Tibial nerve (tissue), 4 donors: ENCODE measurements around the gene PLXNB2. TPM values are rescaled to one million over a fixed set of nuclear protein-coding genes. Genes with fewer than 3 reads are reported as not detected.

Experiments used
- DNase-seq, 2 donors: peaks; one replicate each; pipeline ENCODE4 v3.0.0-alpha.2; 2019; ENCODE audit warnings: low spot score in 2 of 2
- H3K27ac ChIP-seq, 4 donors: fragments of 200-600 bp; sonication (generic) in 3 of 4; one replicate each; pipeline ENCODE4 v1.5.1; 2017 to 2019; ENCODE audit warnings: mild to moderate bottlenecking in 1 of 4
- H3K27me3 ChIP-seq, 2 donors: fragments of 200-600 bp; sonication (generic) in 1 of 2; one replicate each; pipeline versions ENCODE4 v1.5.1 to v1.6.0; 2017 to 2019
- H3K36me3 ChIP-seq, 3 donors: fragments of 200-600 bp; sonication (generic); one replicate each; pipeline ENCODE4 v1.5.1; 2018 to 2019
- H3K4me1 ChIP-seq, 4 donors: fragments of 200-600 bp; sonication (generic) in 3 of 4; one replicate each; pipeline ENCODE4 v1.5.1; 2017 to 2019
- H3K4me3 ChIP-seq, 4 donors: fragments of 200-600 bp; sonication (generic) in 3 of 4; one replicate each; pipeline ENCODE4 v1.5.1; 2017 to 2019; ENCODE audit warnings: mild to moderate bottlenecking in 1 of 4, moderate library complexity in 1 of 4
- H3K9me3 ChIP-seq, 4 donors: fragments of 200-600 bp; sonication (generic) in 3 of 4; one replicate each; pipeline ENCODE4 v1.5.1; 2017 to 2019
- EP300 ChIP-seq, 2 donors: sonication (generic); formaldehyde crosslinking; IDR thresholded peaks; one replicate each; pipeline ENCODE4 v1.6.1; 2017; ENCODE audit warnings: antibody characterized with exemption in 2 of 2, mild to moderate bottlenecking in 1 of 2
- POLR2A ChIP-seq, 2 donors: fragments of 450-650 bp; IDR thresholded peaks; one replicate each; pipeline ENCODE4 v1.6.1; 2017; ENCODE audit warnings: antibody characterized with exemption in 2 of 2, mild to moderate bottlenecking in 2 of 2, moderate library complexity in 2 of 2
- WGBS, 2 donors: methylation state at CpG; one replicate each; pipeline ENCODE4 v1.1.5; 2018; 5-methylcytosine and 5-hydroxymethylcytosine counted together
- total RNA-seq, 4 donors: library from RNA; depleted of rRNA; stranded (reverse); fragments of >200 nt; gene quantifications; one replicate each; pipeline ENCODE4 v1.1.0, GENCODE V29; 2016
- TF ChIP-seq, protein P1 (sequence below), 5 experiments: fragments of 200-600 bp in 3 of 5; fragments of 450-650 bp in 2 of 5; sonication (generic) in 3 of 5; IDR thresholded peaks; one replicate each; pipeline ENCODE4 v1.5.1; 2016 to 2019; ENCODE audit warnings: antibody characterized with exemption in 5 of 5, mild to moderate bottlenecking in 3 of 5, moderate library complexity in 2 of 5

The PLXNB2 gene
- total RNA-seq, 4 donors from 2014 or later: 135 to 193 (median 165) TPM

DNA sequence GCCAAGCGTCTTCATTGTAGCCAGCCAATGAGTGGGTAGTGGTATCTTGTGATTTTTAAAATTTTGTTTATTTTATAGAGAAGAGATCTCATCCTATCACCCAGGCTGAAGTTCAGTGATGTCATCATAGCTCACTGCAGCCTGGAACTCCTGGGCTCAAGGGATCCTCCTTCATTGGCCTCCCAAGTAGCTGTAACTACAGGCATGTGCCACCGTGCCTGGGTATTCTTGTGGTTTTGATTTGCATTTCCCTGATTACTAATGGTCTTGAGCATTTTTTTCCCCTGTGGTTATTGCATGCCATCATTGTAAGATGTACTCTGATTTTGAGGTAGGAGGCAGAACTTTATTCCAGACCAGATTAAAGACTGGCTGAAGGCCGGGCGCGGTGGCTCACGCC, 21.8 kb upstream of the PLXNB2 start:
- TF ChIP-seq, protein P1, sequence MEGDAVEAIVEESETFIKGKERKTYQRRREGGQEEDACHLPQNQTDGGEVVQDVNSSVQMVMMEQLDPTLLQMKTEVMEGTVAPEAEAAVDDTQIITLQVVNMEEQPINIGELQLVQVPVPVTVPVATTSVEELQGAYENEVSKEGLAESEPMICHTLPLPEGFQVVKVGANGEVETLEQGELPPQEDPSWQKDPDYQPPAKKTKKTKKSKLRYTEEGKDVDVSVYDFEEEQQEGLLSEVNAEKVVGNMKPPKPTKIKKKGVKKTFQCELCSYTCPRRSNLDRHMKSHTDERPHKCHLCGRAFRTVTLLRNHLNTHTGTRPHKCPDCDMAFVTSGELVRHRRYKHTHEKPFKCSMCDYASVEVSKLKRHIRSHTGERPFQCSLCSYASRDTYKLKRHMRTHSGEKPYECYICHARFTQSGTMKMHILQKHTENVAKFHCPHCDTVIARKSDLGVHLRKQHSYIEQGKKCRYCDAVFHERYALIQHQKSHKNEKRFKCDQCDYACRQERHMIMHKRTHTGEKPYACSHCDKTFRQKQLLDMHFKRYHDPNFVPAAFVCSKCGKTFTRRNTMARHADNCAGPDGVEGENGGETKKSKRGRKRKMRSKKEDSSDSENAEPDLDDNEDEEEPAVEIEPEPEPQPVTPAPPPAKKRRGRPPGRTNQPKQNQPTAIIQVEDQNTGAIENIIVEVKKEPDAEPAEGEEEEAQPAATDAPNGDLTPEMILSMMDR (IDR thresholded peaks at IDR 0.05): no peak
- TF ChIP-seq POLR2A (IDR thresholded peaks at IDR 0.05) (no peak), EP300 (IDR thresholded peaks at IDR 0.05) (no peak)
- H3K4me3 ChIP-seq: no peak overlapping the region
- H3K27me3 ChIP-seq: no peaks in the 10 kb centered on the region
- H3K9me3 ChIP-seq: no peaks in the 10 kb centered on the region
- peaks cover 0 to 20% (median 16%) of the 10 kb centered on the region in 4 donors for H3K4me1 ChIP-seq
- DNase-seq: no peak
- WGBS, 2 donors: 91 to 92% methylated on average over 6 of the region's 6 CpGs
- no peak overlapping the region for H3K27ac ChIP-seq
- no peaks in the 10 kb centered on the region for H3K36me3 ChIP-seq

DNA sequence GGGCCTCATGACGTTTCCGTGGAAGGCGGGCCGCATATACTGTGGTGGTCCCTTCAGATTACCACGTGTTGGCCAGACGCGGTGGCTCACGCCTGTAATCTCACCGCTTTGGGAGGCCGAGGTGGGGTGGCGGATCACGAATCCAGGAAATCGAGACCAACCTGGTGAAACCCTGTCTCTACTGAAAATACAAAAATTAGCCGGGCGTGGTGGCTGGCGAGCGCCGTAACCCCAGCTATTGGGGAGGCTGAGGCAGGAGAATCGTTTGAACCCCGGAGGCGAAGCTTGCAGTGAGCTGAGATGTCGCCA, 20.2 kb upstream of the PLXNB2 start:
- Histone ChIP-seq H3K36me3 (no peaks in the 10 kb centered on the region), H3K27ac (peak overlapping the region; percentile 88 to 96 (median 95)), H3K9me3 (no peaks in the 10 kb centered on the region), H3K27me3 (no peaks in the 10 kb centered on the region), H3K4me1 (peaks cover 0 to 20% (median 16%) of the 10 kb centered on the region in 4 donors), H3K4me3 (peak overlapping the region; percentile 80 to 98 (median 92))
- no peak for DNase-seq
- TF ChIP-seq, protein P1 (IDR thresholded peaks at IDR 0.05): no peak
- TF ChIP-seq EP300 (IDR thresholded peaks at IDR 0.05) (no peak), POLR2A (IDR thresholded peaks at IDR 0.05) (no peak)
- WGBS, 2 donors: 78 to 83% methylated on average over 22 of the region's 22 CpGs

DNA sequence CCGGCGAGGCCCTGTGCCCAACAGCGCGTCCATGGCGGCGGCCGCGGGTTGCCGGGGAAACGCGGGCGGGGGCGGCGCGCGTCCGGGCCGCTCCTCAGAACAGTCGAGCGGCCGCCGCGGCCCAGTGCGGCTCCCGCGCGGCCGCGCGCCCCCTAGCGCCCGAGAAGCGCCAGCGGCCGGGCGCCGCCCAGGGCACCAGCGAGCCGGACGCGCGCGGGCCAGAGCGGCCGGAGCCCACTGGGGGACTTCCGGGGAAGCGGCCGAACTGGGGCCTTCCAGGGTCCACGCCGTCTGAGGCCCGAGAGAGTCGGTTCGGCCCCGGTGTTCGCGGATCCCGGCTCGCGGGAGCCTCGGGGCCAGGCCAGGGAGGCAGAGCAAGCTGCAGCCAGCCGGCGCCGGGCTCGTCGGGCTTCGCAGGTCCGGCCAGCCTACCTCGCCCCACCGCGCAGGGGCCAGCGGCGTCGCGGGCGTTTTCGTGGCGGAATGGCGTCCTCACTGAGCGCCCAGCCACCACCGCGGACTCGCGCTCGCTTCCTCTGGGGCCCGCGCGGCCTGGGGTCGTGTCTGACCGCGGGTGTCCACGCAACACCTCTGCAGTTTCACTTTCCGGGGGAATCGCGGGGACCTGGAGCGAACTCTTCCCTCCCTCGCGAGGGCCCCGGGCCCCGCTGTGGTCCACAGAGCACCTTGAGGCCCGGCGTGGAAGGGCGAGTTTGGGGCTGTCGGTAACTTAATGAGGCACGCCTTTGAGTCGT, 19.7 kb upstream of the PLXNB2 start, which contains the start of gene DENND6B:
Gene DENND6B, minus strand, starts transcription at position 57 of the 755 bp plus-strand sequence. Its CDS starts 24 bp downstream, at position 33.
- TF ChIP-seq EP300 (IDR thresholded peaks at IDR 0.05) (peak in 1 of 2 donors; percentile 50), POLR2A (IDR thresholded peaks at IDR 0.05) (peak; percentile 20 to 29)
- TF ChIP-seq, protein P1 (IDR thresholded peaks at IDR 0.05): peak; percentile 40 to 99 (median 96)
- Histone ChIP-seq H3K27me3 (no peaks in the 10 kb centered on the region), H3K4me1 (peaks cover 0 to 20% (median 16%) of the 10 kb centered on the region in 4 donors), H3K4me3 (peak within 1 kb of the TSS; percentile 80 to 98 (median 92)), H3K9me3 (no peaks in the 10 kb centered on the region), H3K27ac (peak within 1 kb of the TSS; percentile 88 to 96 (median 95)), H3K36me3 (no peaks in the 10 kb centered on the region)
- 3 to 4% methylated on average over 40 to 54 of the region's 105 CpGs for WGBS, 2 donors
- DNase-seq: peak; percentile 50 to 68

DNA sequence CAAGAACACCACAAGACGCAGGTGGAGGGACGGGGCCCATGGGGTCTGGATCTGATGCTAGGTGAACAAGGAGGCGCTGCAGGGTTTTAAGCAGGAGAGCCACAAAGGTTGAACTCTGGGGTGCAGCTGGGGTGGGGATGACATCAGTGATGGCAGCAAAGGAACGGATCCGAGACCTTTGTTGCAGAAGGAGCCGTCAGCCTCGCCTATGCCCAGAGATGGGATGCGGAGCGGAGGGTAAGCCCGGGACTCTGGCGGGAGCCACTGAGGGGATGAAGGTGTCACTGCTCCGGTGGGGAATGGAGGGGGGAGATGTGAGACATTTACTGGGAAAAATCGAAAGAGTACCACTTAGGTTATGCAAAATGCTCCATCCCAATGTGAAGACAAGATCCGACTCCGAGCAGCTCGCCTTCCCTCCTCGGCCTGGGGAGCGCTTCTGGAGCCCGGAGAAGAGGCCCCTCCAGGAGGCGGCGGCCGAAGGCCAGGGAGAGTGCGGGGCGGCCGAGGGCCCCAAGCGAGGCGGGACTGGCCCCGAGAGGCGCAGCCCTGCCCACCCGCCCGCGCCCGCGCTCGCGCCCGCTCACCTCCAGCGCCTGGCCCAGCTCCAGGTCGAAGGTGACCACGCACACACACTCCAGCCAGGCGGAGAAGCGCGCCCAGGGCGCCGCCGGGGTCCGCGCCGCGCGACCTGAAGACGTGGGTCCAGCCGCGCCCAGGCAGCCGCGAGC, 18.9 kb upstream of the PLXNB2 start:
- H3K27me3 ChIP-seq: no peaks in the 10 kb centered on the region
- no peaks in the 10 kb centered on the region for H3K9me3 ChIP-seq
- 18 to 20% methylated on average over 27 to 29 of the region's 56 CpGs for WGBS, 2 donors
- peak overlapping the region; percentile 25 to 96 (median 75) for H3K4me3 ChIP-seq
- H3K27ac ChIP-seq: peak overlapping the region; percentile 48 to 94 (median 66)
- H3K36me3 ChIP-seq: no peaks in the 10 kb centered on the region
- no peak for TF ChIP-seq EP300 (IDR thresholded peaks at IDR 0.05)
- TF ChIP-seq, protein P1 (IDR thresholded peaks at IDR 0.05): no peak
- no peak for TF ChIP-seq POLR2A (IDR thresholded peaks at IDR 0.05)
- H3K4me1 ChIP-seq: peaks cover 0 to 20% (median 16%) of the 10 kb centered on the region in 4 donors
- no peak for DNase-seq
